Dermis blood vessel endothelial cell (primary cell): Measurements from ENCODE around the gene OIT3. TPM values are rescaled to one million over a fixed set of nuclear protein-coding genes. Genes with fewer than 3 reads are reported as not detected.
"Not testable (repeated sequence)": the region's sequence is repeated elsewhere in the genome, so short reads cannot be mapped to it uniquely, and the experiment has no call there.

Source experiments
- DNase-seq: peaks from one replicate; pipeline ENCODE4 v3.0.0; 2010
- total RNA-seq: library from RNA; depleted of rRNA; stranded (reverse); fragments of >200 nt; gene quantifications from 2 replicates; pipeline ENCODE4 v1.2.3, GENCODE V29; 2014

The OIT3 gene
- total RNA-seq, 1 donor from 2014 or later = 0.34 TPM

DNA sequence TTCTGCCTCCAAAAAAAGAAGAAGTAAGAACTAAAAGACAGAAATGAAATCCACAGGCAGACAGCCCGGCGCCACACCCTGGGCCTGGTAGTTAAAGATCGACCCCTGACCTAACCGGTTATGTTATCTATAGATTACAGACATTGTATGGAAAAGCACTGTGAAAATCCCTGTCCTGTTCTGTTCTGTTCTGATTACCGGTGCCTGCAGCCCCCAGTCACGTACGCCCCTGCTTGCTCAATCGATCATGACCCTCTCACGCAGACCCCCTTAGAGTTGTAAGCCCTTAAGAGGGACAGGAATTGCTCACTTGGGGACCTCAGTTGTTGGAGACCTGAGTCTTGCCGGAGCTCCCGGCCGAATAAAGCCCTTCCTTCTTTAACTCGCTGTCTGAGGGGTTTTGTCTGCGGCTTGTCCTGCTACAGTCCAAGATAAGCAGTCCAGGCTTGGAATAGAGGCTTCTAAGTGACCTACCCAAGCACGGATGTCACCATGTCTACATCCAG is 10.5 kb downstream of the OIT3 start:
- not testable (repeated sequence) for DNase-seq

DNA sequence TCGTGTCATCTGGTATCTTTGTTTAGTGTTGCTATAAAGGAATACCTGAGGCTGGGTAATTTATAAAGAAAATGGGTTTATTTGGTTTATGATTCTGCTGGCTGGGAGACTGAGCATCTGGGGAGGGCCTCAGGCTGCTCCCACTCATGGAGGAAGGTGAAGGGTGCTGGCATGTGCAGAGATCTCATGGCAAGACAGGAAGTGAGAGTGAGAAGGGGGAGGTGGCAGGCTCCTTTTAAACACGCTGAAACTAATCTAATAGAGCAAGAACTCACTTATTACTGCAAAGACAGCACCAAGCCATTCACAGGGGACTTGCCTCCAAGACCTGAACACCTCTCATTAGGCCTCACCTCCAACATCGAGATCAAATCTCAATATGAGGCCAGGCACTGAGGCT is 11.3 kb downstream of the OIT3 start:
- no peak for DNase-seq

DNA sequence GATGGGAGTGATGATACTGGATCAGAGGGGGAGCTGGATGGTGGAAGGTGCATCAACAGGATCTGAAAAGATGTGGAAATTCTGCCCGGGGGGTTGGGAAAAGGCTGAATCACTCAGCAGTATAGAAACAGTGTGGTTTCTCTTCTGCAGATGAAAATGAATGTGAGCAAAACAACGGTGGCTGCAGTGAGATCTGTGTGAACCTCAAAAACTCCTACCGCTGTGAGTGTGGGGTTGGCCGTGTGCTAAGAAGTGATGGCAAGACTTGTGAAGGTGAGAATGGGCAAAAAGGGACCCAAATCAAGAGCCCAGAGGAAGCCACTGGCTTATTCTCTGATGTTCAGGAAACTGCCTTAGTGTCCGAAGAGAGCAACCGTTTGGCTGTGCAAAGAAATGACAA is 12.9 kb downstream of the OIT3 start:
- DNase-seq = no peak

DNA sequence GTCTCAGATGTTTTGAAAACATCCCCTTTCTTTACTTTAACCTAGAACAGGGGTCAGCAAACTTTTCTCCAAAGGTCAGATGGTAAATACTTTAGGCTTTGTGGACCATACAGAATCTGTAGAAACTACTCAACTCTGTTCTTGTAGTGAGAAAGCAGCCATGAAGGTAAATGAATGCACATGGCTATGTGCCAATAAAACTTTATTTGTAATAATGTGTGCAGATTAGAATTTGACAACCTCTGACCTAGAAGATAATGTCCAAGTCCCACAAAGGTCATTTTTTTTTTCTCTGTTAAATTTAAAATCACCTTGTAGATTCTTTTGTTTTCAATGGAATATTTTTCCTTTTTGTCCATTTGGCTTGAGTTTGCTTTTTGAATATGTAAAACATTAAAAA is 17.2 kb downstream of the OIT3 start:
- DNase-seq = no peak

DNA sequence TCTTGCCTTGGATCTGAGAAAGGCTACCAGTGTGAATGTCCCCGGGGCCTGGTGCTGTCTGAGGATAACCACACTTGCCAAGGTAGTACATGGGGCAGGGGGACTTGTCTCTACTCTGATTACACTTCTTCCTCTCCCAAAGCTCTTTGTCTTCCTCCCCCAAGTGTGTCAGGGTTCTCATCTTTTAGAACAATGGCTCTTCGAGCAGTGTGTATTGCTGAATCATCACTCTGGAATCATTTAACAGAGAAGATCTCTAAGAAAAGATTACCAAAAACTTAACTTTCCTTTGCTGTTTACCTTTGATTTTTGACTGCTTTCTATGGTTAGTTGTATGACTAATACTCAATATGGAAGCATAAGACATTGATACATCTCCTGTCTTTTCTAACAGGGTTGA is 18.2 kb downstream of the OIT3 start:
- DNase-seq = no peak

DNA sequence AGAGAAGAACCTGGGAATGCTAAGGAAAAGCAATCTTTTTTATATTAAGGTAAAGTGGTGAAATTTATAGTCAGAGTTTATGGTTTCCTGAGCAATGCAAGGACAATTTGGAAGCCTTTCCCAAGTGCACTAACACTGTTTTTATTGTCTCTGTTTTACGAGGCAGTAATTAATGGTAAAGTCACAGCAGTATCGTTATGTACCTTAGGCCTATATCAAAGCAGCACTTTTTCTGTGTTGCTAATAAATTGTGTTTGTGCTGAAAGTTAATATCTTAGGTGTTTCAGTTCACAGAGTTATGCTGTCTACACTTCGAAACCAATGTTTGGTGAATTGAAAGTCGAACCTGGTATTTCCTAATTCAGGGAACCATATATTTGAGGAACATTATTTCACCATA is 19.2 kb downstream of the OIT3 start:
- no peak for DNase-seq

DNA sequence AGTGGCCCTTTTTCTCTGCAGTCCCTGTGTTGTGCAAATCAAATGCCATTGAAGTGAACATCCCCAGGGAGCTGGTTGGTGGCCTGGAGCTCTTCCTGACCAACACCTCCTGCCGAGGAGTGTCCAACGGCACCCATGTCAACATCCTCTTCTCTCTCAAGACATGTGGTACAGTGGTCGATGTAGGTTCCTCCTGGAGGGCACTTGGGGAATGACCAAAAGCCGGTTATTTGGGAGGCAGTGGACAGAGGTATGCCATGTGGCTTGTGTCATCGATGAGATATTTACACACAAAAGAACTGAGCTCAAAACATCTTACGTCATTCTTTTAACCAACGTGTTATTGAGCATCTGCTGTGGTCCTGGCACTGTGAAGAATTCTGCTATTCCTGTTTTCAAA is 19.7 kb downstream of the OIT3 start:
- no peak for DNase-seq

DNA sequence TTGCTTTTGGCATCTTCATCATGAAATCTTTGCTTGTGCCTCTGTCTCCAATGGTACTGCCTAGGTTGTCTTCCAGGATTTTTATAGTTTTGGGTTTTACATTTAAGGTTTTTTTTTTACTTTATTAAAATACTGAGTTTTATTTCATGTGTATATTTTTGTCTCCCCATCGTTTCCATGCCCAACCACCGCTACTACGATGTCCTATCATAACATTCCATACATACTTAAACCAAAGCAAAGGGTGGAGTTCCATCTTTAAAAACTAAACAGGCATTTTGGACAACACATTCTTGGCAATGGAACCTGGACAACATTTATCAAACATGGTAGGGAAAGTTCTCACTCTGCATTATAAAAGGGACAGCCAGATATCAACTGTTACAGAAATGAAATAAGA is 23.7 kb downstream of the OIT3 start:
- DNase-seq = not testable (repeated sequence)

DNA sequence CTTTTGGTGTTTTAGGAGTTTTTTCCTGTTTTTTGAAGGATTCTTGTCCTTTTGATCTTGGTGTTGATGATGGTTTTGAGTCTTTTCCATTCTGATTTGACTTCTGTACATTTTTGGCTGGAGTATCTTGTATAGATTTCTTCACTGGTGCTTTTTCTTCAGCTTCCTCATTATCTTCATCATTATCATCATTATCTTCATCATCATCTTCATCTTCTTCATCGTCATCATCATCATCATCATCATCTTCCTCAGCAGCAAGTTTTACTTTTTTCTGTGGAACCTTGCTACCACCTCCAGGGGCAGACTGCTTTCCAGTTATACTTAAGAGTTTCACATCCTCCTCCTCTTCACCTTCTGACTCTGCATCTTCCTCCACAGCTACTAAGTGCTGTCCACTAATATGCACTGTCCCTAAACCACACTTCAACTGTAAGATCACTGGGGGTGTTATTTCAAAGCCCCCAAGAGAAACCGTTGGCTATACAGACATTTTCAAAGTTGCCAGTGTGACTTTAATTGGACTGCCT is 24.3 kb downstream of the OIT3 start:
- DNase-seq = not testable (repeated sequence)

DNA sequence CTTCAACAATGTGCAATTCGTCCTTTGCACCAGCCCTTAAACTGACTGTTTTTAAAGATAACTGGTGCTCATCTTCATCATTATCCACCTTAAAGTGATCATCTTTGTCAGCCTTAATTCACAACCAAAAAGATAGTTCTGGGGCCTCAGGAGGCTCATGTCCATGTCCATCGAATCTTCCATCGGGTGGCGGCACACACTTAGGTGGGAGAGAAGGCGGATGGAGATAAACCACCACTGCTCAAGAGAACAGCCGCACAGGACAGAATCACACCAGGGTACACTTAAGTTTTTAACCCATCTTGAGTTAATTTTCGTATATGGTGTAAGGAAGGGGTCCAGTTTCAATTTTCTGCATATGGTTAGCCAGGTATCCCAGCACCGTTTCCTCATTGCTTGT is 24.8 kb downstream of the OIT3 start:
- DNase-seq = no peak

DNA sequence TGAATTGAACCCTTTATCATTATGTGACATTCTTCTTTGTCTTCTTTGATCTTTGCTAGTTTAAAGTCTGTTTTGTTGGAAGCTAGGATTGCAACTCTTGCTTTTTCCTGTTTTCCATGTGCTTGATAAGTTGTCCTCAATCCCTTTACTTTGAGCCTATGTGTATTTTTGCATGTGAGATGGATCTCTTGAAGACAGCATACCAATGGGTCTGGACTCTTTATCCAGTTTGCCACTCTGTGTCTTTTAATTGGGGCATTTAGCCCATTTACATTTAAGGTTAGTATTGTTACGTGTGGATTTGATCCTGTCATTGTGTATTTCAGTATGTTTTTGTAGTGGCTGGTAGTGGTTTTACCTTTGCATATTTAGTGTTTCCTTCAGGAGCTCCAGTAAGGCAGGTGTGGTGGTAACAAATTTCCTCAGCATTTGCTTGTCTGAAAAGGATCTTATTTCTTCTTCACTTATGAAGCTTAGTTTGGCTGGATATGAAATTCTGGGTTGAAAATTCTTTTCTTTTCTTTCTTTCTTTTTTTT is 27.7 kb downstream of the OIT3 start:
- DNase-seq = not testable (repeated sequence)

DNA sequence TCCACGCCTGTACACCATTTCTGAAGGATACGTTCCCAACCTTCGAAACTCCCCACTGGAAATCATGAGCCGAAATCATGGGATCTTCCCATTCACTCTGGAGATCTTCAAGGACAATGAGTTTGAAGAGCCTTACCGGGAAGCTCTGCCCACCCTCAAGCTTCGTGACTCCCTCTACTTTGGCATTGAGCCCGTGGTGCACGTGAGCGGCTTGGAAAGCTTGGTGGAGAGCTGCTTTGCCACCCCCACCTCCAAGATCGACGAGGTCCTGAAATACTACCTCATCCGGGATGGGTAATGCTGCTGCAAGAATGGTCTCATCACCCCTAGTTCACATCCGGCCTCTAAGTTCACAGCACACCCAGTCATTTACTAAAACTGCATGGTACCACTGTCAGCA is 30.8 kb downstream of the OIT3 start:
- no peak for DNase-seq

DNA sequence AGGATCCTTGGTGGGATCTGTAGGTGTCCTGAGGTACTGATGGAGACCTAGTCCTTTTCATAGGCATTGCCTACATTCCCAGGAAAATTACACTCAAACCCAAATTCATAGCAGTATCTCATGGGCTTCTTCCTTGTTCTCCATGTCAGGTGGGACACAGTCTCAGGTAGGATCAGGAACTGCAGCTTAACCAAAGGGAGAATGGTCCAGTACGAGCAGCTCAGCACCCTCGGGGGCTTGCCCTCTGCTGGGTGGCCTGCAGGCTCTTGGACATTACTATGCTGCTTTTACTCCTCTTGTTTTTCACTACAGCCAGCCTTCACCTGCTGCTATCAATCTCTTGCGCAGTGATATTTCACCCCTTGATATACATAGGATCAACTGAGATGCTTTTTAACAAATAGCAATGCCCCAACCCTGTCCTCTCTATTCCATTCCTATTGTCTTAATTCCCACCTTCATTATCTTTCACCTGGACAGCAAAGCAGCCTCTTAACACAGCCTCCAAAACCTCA is 32.5 kb downstream of the OIT3 start:
- no peak for DNase-seq

DNA sequence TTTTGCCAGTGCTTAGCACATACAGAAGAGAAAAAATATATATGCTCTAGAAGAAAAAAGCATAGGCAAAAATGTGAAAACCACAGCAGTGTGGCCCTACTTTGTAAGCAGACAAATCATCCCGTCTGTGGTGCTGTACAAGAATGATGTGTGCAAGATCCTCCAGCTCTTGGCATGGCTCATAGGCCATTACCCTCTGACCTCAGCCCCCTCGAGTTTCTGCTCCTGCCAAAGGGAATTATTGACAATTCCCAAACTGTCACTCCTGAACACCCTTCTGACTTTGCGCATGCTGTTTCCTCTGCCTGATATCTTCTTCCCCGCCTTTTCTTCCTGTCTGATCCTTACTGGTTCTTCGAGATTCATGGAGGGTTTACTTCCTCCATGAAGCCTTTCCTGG is 33.9 kb downstream of the OIT3 start:
- no peak for DNase-seq

DNA sequence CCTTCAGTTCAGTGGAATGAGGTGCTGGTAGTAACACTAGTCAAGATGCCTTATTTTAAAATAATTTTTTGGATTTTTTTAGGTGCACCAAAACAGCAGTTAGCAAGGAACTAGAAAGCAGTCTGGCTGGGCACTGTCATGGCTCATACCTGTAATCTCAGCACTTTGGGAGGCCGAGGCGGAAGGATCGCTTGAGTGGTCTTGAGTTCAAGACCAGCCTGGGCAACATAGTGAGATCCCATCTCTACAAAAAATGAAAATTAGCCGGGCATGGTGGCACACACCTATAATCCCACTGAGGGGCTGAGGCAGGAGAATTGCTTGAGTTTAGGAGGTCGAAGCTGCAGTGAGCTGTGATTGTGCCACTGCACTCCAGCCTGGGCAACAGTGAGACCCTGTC is 35.3 kb downstream of the OIT3 start:
- DNase-seq = no peak

DNA sequence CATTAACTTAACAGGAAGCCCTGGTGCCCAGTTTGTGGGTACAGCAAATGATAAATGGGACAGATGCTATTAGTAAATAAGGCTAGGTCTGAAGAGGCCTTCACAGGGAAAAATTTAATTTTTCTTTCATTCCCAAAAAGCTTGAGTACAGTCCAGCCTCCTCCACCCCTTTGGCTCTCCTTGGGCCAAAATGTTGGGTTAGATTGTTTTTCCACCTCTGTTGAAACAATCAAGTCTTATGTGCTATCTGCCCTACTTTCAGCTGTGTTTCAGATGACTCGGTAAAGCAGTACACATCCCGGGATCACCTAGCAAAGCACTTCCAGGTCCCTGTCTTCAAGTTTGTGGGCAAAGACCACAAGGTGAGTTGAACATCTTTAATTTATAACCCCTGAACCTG is 36.7 kb downstream of the OIT3 start:
- no peak for DNase-seq

DNA sequence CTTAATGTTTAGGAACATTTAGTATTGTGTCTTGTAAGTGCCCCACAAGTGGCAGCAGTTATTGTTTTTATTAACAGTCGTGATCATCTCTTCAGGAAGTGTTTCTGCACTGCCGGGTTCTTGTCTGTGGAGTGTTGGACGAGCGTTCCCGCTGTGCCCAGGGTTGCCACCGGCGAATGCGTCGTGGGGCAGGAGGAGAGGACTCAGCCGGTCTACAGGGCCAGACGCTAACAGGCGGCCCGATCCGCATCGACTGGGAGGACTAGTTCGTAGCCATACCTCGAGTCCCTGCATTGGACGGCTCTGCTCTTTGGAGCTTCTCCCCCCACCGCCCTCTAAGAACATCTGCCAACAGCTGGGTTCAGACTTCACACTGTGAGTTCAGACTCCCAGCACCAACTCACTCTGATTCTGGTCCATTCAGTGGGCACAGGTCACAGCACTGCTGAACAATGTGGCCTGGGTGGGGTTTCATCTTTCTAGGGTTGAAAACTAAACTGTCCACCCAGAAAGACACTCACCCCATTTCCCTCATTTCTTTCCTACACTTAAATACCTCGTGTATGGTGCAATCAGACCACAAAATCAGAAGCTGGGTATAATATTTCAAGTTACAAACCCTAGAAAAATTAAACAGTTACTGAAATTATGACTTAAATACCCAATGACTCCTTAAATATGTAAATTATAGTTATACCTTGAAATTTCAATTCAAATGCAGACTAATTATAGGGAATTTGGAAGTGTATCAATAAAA is 38.9 kb downstream of the OIT3 start:
- no peak for DNase-seq

DNA sequence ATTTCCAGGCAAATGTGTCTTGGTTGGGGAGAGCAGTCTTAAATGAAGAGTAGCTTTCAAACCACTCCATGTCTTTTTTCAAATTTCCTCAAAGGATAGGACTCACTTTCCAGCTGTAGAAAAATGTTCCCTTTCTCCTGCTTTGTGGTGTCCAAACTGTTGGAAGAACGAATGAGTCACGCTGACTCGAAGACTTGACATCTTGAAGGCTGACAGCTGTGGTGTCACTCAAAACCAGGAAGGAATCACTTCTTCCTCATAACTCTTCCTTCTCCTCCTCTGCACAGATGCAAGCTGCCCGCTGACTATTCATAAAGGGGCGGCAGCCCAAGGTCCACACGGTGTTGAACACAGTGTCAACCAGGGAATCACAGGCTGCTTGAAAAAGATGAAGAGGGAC is 41.8 kb downstream of the OIT3 start:
- no peak for DNase-seq

DNA sequence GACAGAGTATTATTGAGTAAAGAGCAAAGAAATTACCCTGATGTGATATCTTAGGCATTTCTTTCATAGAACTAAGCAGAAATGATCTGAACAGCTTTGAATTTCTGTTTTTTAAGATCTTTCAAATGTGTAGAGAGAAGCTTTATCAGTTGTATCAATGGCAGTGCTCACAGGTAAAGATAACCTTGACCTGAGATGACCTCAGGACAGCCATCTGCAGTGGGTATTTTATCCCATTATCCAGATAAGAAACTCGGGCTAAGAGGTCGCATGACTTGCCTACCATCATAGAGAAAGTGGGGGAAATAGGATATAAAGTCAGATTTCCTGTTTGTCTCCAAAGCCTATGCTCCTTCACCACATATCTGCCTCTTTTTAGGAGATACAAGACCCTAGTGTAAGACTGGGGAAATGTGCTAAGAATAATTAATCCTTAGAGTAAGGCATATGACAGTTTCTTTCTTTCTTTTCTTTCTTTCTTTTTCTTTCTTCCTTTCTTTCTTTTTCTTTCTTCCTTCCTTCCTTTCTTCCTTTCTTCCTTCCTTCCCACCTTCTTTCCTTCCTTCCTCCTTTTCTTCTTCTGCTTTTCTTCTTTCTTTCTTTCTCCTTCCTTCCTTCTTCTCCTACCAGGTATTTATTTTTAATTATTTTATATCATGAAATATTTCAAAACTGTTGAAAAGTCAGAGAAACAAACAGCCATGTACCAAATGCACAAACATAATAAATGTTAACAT is 50.1 kb downstream of the OIT3 start:
- DNase-seq = no peak

DNA sequence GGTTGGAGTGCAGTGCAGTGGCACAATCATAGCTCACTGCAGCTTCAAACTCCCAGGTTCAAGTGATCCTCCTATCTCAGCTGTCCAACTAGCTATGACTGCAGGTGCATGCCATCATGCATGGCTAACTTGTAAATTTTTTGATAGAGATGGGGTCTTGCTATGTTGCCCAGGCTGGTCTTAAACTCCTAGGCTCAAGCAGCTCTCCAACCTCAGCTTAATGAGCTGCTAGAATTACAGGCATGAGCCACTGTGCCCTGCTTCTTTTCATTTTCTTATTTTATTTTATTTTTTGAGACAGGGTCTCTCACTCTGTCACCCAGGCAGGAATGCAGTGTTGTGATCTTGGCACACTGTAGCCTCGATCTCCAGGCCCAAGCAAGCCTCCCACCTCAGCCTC is 53.4 kb downstream of the OIT3 start:
- DNase-seq = no peak

DNA sequence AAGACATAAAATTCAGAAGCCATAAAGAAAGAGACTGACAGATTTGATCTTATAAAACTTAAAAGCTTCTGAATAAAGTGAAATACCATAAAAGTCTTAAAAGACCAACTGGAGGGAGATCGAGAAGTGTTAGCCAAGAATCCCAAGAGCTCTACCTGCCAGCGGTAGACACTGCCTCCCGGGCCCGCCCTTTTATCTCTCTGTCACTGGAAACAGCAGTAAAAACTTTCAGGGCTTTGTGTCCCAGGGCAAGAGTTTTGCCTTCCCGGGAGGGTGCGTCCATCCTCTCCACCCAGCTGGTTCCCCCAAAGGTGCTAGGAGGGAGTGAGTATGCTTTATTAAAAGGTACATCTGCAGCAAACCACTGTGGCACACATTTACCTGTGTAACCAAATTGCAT is 55.2 kb downstream of the OIT3 start:
- DNase-seq = no peak

DNA sequence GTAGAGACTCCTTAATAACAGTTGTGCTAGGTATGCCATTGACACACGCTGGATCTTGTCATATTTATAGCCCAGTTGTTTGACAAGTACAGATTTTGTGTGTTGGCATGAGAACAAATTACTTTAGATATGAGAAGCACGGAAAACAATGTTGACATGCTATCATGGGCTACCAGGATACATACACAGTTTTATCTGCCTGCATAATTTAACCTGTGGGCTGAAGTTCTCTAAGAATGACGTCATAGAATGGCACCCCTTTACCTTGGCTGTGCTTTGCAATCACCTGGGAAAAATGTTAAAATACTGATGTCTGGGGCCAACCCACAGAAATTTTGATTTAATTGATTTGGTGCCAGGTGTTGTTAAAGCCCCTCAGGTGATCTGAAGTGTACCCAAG is 58.2 kb downstream of the OIT3 start:
- no peak for DNase-seq

DNA sequence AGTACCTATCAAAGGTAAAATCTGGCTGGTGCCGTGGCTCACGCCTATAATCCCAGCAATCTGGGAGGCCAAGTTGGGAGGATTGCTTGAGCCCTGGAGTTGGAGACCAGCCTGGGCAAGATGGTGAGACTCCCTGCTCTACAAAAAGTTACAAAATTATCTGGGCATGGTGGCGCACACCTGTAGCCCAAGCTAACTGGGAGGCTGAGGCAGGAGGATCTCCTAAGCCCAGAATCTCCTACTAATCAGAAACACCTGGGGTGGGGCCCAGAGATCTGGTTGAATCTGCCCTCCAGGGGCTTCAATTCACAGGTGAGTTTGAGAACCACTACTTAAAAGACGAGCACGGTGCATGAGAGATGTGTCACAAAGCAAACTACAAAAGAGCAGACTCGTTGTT is 58.6 kb downstream of the OIT3 start:
- DNase-seq = no peak
